HG02759 (cell line): Measurements from ENCODE around the gene CD226.
A peak's percentile ranks its signal among the peaks of the same experiment; 100 is the strongest.
"Not testable (repeated sequence)": the region's sequence is repeated elsewhere in the genome, so short reads cannot be mapped to it uniquely, and the experiment has no call there.

Source experiments
- ATAC-seq: cut with Tn5 transposase; IDR thresholded peaks from one replicate; pipeline ENCODE4 v1.9.1; 2021; ENCODE audit warnings: mild to moderate bottlenecking, moderate library complexity; ENCODE audit not compliant: unreplicated experiment

CD226 gene

DNA sequence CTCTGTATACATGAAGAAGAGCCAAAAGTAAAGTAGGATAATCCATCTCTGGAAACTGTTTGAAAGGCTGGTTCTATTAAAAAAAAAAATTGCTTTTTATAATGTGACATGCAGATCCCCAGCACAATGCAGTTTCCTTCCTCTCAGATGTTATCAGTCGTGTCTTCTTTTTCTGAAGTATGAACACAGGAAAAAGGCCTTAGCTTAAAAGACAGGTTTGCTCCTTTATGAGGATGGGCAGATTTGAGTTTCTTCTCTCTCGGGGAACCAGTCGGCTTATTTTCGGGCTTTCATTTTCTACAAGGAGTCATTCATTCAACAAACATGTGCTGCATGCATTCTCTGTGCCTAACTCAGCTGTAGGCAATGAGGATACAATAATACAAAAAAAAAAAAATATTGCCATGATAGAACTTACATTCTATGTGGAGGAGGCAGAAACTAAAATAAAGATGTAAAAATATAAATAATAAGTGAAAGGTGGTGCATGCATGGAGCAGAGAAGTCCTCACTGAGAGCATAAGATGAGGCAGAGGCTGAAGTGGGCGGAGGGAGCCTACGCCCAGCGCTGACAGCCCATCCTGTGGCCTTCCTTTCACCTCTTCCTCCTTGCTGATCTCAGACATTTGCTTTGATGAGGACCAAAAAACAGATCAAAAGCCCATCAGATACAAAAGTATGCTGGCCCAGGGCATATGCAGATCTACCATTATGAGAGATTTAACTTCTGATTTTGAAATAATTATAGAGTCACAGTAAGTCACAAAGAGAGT is at the start of gene CD226:
TSS of gene CD226 (minus strand) at position 513 of the 773 bp plus-strand sequence. CDS start at position 46, 467 bp downstream.
- ATAC-seq = no peak

DNA sequence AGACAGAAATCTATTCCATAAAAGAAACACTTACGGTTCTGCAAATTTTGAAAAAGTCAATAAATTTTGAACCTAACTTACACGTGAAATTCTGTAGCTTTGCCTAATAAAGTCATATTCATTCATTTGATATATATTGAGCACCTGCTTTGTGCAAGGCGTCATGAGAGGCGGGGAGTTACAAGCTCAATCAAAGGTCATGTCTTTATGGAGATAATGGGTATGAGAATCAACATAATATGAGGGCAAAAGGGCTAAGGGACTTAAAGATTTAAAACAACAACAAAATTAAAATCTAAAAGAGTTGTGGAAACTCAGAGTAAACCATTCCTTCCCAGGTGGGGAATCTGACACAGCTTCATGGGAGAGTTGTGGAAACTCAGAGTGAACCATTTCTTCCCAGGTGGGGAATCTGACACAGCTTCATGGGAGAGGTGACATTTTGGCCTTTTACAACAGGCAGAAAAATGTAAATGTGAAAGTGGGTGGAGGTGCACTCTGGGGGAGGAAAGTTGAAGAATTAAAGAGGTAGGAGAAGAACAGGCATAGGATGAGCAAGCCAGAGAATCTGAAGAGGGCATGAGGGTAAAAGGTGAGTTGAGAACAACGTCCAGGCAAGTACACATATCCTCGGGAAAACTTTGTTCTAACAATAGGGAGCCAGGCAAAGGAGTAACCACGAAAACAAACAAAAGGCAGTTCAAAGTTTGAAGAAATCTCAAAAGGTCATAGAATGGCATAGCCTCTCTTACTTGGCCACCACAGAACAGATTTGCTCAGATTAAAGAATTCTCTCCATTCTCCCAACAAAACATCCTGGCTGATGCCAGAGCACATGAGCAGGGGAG is 49.5 kb upstream of the CD226 start:
- no peak for ATAC-seq

DNA sequence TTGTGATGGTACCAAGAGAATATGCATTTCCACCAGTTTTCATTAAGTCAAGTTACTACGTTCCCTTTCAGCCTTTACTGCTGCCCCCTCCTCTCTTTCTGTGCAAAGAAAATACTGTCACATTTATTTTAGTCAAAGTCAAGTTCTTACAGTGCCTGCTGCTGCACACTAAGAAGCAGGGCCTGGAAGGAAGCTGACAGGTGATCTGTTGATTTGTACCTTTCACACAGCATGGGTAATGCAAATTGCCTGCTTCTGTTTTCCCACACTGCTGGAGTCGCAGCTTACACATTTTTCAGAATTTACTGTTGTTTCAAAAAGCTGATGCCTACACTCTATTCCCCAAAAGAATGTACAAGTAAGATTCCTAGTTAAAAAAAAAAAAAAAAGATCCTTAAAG is 48.7 kb upstream of the CD226 start:
- ATAC-seq = no peak

DNA sequence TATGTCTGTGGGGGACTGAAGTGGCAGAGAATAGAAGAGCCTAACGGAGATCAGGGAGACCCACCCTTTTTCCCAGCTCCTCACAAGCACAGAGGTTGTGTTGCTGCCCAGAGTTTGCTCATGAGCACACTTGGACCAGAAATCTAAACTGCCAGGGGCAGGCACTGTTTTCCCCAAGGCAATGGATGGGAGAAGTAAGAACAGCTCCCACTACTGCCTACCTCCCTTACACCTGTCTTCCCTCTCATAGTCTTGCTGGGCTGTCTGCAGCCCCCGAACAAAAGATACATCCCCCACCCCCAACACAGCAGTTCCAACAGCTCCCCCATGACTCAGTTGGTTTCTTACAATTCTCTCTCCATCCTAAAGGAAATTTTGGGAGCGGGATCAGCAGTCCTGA is 48.1 kb upstream of the CD226 start:
- no peak for ATAC-seq

DNA sequence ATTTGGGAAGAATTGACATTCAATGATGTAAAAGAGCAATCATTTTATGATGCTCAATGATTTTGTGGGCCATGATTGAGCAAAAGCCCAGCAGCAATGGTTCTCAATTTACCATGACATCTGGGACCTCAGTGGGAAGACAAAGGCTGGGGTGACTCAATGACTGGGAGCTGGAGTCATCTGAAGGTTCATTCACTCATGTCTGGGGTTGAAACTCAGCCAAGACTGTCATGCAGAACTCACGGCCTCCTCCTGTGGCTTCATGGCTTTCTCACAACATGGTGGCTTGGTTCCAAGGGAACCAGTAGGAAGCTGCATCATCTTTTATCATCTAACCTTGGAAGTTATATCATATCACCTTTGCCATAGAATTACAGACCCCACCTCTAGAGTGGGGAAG is 45.1 kb upstream of the CD226 start:
- no peak for ATAC-seq

DNA sequence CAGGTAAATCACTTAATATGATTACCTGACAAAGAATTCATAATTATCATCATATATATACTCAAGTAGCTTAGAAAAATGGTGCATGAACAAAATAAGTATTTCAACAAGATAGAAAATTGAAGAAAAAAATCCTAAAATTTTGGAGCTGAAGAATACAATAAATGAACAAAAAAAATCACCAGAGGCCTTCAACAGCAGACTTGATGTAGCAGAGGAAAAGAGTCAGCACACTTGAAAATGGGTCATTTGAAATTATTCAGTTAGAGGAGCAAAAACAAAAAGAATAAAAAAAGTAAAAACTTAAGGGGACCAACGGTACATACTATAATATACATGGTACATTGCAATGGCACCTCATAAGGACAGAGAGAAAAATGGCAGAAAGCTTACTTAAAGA is 40.2 kb upstream of the CD226 start:
- no peak for ATAC-seq

DNA sequence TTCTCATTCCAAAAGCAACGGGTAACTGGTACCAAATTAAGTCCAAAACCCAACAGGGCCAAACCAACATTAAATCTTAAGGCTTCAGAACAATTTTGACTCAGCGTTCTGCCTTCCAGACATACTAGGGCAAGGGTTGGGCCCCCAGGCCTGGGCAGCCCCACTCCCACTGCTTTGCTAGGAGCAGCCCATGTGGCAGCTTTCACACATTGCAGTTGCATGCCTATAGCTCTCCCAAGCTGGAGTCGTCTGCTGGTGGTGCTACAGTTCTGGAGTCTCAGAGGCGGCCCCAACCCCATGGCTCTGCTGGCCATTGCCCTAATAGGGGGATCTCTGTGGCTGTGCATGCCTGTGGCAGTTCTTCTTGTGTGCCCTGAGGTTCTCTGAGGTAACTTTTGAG is 37.6 kb upstream of the CD226 start:
- ATAC-seq = no peak

DNA sequence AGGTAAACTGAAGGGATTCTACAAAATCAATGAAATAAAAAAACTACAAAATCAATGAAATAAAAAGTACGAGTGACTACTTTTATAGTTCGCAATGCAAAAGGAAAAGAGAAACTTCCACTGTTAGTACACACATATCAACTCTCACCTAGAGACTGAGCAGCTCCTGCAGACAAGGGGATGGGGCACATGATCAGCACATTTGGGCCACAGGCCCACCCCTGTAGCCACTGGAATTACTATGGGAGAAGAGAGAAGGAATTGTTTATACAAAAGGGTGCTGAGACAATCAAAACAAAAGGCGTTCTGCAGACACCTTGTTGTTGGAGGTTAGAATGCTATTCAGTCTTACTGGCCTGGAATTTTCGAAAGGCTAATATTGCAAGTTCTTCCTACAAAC is 34.7 kb upstream of the CD226 start:
- ATAC-seq = no peak

DNA sequence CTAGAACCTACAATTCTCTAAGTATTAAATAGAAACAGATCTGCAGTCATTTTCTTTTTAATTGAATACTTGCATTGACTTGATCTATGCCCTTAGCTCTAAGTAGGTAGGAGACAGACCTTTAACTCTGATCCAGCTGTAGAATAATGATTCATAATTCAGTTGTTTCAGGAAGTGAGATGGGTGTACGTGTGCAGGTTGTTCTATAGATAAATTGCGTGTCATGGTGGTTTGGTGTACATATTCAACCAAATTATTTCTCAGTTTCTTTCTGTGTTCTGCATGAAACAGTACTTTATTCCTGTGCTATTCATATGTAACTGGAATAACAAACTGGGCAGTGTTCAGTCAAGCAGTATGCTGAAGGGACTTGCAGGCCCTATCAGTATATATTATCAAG is 34.3 kb upstream of the CD226 start:
- ATAC-seq = peak; percentile 45

DNA sequence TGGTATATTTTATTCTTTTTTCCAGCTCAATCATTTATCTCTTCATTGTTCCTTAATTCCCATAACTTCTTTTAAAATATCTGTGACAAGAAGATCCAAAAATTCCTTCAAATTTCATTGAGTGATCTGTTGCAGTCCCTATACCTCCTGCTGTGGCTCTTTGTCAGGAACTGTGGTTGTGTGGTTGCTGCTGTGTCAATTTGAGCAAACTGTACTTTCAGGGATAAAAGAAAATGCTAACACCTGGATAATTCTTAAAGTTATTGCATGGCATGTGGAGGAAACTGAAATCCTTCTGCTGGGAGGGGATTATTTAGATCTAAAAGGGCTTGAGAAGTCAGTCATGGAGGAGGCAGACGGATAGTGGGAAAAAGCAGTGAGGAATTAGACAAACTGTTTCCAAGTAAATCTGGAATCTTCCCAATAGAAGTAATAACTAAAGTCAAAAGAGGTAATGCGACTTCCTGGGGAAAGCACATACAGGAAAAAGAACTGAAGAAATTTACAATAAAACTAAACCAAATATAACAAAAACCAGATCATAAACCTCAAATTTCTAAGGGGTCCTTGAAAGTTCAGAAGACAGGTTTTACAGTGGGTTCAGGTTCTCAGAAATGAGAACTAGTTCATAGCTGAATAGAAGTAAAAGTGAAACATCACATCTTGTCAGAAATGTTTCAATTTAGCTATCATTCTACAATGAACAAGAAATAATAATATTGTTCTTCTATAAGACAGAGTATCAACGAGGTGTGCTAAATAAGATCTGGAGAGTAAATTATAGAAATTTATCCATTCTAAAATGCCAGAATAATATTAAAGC is 33.5 kb upstream of the CD226 start:
- no peak for ATAC-seq

DNA sequence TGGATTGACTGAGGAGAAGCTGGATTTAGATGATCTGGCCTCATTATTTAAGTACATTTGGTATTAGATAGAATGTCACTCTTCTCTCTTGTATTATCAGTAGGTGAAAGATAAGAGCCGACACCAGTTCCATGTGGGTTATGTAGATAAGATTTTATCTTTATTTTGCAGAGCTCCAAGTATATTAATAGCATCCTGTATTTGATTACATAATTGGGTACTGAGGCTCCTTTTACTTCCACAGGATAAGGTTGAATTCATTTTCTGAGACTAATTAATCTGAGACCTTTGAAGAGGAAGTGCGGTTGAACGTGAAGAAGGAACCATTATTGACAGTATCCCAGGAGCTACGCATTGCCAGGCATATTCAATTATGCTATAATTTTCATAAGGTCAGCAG is 32.8 kb upstream of the CD226 start:
- no peak for ATAC-seq

DNA sequence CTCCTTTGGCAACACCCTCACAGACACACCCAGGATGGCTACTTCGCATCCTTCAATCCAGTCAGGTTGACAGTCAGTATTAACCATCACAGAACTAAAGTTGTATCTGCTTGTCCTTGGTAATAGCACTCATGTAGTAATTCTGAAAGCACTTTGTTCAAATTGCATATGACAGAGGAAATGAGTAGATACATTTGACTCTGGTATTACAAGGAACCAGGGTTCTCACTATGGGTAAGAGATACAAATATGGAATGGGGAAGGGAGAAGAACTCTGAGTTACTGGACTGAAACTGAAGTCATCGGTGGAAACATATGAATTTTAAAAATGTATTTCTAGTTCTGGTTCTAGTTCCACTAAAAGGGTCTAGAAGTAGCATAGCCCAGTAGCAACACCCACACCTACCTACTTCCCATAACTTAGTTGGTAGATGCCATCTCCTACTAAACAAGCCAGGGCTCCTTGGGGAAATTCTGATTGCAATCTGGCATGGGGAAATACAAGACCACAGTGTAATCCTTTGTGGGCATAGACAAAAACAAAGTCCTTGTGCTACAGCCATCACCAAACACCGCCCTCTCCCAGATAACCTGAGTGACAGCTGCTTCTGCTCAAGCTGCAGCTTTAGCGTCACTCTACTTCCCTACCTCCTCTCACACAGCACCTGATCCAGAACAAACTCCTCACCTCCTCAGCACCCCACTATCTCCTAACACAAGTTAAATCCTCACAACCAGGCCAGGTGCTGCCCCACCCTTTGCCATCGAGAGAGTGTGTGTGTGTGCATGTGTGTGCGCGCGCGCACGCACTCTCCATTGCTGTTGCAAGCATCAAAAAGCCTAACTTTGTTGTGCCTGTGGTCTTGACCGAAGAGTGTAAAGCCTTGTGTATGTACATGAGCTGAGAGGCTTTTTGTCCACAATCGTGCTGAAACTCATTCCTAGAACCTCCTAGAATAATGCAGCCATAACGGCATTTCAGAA is 31.4 kb upstream of the CD226 start:
- ATAC-seq = peak; percentile 74

DNA sequence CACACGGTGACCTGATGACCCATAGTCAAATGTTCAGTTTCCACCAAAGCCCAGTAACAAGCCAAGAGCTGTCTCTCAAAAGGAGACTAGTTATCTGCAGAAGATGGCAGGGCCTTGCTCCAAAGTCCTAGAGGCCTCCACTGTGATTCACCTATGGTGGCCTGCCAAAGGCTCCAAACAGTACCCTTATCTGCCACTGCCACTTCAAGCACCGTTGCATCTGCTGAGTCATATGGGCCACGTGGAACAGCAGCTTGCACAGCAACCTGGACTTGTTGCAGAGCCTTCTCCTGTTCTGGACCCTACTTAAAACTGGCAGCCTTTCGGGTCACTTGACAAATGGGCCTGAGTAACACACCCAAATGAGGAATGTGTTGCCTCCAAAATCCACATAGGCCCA is 27.6 kb upstream of the CD226 start:
- not testable (repeated sequence) for ATAC-seq

DNA sequence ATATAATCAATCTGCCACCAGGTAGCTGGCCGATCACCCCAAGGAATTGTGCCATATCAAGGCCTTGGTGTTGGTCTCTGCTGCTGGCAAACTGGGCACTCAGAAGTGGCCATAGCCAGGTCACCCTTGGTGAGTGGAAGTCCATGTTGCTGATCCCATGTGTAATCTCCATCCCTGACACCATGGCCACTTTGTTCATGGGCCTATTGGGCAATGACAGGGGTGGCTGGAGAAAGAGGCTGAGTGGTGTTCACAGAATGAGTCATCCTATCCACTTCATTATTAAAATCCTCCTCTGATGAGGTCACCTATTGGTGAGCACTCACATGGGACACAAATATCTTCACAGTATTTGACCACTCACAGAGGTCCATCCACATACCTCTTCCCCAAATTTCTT is 26.7 kb upstream of the CD226 start:
- no peak for ATAC-seq

DNA sequence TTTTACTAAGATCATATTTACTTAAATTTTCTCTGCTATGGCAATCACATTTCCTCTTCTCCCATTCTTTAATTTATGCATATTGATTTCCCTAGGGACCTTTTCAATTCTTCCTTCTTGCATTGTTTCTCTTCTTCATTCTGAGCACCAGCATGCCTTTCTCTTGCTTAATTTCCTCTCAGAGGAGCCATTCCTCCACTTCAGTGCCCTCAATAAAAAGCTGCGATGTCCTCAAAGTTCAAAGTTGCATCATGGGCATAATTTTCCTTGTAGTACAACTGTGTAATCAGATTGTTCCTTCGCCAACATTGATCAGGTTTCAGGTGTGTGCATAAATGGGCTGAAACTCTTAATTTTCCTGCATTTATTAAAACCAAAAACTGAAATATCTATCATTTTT is 21.8 kb upstream of the CD226 start:
- no peak for ATAC-seq

DNA sequence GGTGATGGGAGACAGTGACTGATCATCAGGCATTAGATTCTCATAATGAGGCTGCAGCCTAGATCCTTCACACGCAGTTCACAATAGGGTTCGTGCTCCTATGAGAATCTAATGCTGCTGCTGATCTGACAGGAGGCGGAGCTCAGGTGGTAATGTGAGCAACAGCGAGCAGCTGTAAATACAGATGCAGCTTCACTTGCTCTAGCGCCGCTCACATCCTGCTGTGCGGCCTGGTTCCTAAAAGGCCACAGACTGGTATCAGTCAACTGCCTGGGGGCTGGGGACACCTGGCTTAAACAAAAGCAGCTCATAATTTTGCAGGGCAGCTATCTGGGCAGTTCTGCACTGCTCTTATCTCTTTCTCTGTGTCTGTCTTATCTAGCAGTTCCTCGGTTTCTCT is 20.4 kb upstream of the CD226 start:
- ATAC-seq = no peak

DNA sequence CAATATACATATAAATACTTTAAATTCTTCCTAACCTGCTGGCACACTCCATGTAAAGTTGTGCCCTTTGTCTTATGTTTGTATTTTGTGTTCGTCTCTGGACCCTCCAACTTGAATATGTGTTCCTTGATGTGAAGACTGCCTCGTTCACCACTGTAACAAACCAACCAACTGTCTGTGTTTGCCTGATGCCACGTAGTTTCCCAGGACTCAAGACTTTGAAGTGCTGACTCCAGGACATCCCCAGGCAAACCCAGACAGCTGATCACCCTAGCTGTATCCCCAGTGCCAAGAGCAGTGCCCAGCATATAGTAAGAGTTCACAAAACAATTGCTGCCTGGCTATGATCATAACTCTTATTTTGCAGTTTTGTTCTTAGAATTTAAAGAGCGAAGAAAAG is 15.5 kb upstream of the CD226 start:
- ATAC-seq = no peak

DNA sequence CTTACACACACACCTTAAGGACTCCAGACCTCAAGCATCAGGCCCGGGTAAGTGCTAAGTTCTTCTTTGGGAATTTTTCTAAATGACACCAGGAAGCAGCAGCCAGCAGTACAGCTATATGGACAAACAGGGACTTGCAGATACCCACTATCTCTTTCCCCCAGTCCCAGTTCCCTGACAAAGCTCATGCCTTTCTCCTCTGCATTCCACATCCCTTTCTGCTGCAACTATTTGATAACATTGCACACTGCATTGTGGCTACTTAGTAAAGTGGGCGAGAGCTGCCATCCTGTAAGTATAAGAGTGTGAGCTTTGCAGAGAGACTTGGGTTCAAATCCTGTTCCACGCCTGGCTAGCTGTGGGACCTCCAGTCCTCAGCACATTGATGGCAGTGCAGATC is 14.0 kb upstream of the CD226 start:
- no peak for ATAC-seq

DNA sequence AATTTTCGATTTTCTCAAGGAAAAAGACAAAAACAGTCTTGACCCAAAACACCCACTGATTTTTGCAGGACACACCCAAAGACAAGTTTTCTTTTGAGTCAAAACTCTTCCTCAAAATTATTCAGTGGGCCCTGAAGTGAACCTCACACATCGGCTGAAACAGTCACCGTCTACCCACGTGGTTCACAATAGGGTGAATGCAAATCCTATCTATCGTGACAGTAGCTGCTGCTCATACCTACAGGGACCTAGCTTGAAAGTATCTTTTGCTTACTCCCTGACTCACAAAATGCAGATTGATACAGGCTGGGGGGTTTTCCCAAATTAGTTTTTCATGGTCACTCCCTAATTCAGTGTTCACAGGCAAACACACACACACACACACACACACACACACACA is 10.7 kb upstream of the CD226 start:
- peak; percentile 40 for ATAC-seq

DNA sequence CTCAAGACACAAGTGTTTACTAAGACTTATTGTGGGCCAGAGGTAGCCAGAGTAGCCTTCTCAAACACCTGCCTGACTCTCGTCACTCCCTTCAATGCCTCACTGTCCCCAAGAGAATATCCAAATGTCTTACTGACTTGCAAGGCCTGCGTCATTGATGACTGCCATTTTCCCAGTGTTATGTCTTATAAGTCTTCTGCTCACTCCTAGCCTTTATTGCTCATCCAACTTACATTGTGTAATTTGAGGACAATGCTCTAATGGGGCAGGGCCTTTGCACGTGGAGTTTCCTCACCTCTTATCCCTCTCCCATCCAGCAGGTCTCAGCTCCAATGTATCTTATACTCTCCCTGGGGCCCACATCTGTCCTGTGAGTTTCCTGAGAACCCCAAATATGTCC is 10.1 kb upstream of the CD226 start:
- no peak for ATAC-seq
